ENCODE results near the gene SLC7A7.

SLC7A7 gene

DNA sequence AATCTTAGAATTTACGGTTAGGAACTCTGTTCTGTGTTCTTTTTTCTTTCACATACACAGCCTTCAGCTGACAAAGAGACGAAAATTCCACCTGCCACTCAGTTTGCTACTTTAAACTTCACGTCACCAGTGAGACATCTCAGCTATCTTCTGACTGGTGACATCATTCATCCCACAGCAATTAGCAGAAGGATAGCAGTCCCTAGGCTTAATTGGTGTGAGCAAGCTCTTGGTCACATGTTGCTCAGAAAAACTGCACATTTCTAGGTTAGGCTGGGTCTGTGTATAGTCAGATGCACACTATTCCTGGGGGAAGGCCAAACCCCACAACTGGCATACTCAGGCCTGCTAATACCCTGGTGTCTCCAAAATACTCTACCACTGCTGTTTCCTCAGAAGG lies 23.9 kb downstream of the SLC7A7 start:
- H3K4me1 ChIP-seq: no peaks in the 10 kb centered on the region
- no peak overlapping the region for H3K27ac ChIP-seq
- no peak for DNase-seq
- no peak overlapping the region for H3K4me3 ChIP-seq
- TF ChIP-seq, protein P1, sequence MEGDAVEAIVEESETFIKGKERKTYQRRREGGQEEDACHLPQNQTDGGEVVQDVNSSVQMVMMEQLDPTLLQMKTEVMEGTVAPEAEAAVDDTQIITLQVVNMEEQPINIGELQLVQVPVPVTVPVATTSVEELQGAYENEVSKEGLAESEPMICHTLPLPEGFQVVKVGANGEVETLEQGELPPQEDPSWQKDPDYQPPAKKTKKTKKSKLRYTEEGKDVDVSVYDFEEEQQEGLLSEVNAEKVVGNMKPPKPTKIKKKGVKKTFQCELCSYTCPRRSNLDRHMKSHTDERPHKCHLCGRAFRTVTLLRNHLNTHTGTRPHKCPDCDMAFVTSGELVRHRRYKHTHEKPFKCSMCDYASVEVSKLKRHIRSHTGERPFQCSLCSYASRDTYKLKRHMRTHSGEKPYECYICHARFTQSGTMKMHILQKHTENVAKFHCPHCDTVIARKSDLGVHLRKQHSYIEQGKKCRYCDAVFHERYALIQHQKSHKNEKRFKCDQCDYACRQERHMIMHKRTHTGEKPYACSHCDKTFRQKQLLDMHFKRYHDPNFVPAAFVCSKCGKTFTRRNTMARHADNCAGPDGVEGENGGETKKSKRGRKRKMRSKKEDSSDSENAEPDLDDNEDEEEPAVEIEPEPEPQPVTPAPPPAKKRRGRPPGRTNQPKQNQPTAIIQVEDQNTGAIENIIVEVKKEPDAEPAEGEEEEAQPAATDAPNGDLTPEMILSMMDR (IDR thresholded peaks at IDR 0.05): no peak
- no peaks in the 10 kb centered on the region for H3K27me3 ChIP-seq
- H3K36me3 ChIP-seq: no peaks in the 10 kb centered on the region
- no peaks in the 10 kb centered on the region for H3K9me3 ChIP-seq
- intact Hi-C loops (cut with DNase I; ENCODE audit: low total_unique reads): no loop called here

DNA sequence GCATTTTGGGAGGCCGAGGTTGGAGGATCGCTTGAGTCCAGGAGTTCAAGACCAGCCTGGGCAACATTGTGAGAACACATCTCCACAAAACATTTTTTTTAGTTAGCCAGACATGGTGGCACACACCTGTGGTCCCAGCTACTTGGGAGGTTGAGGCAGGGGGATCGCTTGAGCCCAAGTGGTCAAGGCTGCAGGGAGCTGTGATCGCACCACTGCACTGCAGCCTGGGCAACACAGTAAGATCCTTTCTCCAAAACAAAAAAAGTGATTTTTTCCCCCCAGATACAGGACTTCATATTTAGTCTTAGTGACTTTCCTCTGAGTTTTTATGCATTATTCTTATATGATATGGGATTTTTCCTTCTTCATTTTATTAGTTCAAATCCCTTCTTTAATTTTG lies 28.6 kb downstream of the SLC7A7 start:
- H3K4me1 ChIP-seq: no peaks in the 10 kb centered on the region
- H3K9me3 ChIP-seq: no peaks in the 10 kb centered on the region
- DNase-seq: no peak
- intact Hi-C loops (cut with DNase I; ENCODE audit: low total_unique reads): no loop called here
- H3K27ac ChIP-seq: no peak overlapping the region
- H3K36me3 ChIP-seq: no peaks in the 10 kb centered on the region
- H3K4me3 ChIP-seq: no peak overlapping the region
- no peaks in the 10 kb centered on the region for H3K27me3 ChIP-seq
- TF ChIP-seq, protein P1 (IDR thresholded peaks at IDR 0.05): no peak

DNA sequence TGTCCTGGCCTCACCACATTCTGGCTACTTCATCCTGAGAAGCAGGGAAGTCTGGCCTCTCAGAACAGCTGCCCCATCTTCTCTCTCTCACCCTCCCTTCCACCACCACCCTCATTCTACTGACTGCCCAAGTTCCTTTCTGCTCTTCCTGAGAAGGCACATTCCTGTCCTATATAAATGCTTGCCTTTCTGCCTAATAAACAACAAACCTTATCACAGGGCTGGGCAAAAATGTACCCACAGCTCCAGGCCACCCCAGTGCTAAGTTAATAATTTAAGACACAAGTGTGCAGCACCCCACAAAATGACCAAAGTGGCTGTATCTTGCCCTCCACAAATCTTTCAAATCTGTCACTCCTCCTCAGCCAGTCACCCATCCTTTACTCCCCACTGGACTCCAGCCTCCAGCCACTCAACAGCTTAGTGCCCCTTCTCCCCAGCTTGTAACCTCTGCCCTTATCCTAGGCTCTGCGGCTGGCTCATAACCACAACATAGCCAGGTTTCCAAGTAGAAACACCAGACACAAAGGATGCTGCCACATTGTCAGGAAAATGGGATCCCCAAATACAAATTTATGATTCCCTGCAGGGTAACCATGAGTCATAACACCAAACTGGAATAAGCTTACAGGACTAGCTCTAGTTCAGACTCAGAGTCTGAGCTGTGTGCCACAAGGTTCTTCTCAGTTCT lies 33.8 kb downstream of the SLC7A7 start:
- Histone ChIP-seq H3K4me3 (no peak overlapping the region), H3K9me3 (no peaks in the 10 kb centered on the region), H3K27ac (no peak overlapping the region), H3K36me3 (no peaks in the 10 kb centered on the region), H3K27me3 (no peaks in the 10 kb centered on the region), H3K4me1 (no peaks in the 10 kb centered on the region)
- TF ChIP-seq, protein P1 (IDR thresholded peaks at IDR 0.05): no peak
- no peak for DNase-seq
- intact Hi-C loops (cut with DNase I; ENCODE audit: low total_unique reads): no loop called here

DNA sequence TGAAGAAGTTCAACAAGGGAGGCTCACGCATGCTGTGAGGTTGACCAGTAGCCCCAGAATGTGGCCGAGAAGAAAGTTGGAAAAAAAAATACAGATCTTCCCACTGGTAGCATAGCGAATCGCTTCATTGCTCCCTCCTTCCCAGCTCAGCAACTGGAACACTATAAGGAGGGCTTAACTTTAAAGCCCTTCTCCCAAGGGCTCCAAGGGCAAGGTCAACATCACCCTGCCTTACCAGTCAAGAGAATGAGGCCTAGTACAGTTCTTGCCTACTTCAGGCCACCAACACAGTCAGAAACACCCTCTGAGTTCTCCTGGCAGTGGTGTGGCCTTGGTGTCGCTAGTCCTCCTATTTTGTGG lies 34.3 kb downstream of the SLC7A7 start:
- Histone ChIP-seq H3K27ac (no peak overlapping the region), H3K9me3 (no peaks in the 10 kb centered on the region), H3K4me1 (no peaks in the 10 kb centered on the region), H3K36me3 (no peaks in the 10 kb centered on the region), H3K27me3 (no peaks in the 10 kb centered on the region), H3K4me3 (no peak overlapping the region)
- intact Hi-C loops (cut with DNase I; ENCODE audit: low total_unique reads): no loop called here
- no peak for DNase-seq
- TF ChIP-seq, protein P1 (IDR thresholded peaks at IDR 0.05): no peak

DNA sequence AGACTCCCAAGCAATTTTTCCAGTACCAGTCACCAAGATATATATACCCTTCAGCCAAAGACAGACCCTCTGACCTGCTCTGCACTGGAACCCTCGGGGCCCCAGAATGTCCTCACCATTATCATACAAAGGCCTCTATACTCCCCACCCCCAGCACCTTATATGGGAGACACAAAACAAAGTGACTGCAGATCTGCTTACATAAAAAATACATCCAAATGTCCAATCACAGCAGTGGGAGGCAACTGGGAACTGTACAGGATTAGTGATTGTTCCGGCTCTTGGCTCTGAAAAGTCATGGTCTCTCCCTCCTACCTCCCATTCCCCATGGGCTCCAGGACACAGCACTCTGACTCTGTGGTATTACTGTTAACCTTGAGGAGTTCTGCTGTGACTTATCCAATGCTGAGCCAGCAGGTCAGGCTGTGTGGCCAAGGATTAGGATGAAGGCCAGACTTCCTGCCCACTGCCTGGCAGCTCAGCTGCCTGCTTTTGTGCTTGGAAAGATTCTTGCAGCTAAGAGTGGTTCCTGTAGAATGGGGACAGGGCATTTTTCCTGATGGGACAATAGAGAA lies 35.0 kb downstream of the SLC7A7 start:
- no peak overlapping the region for H3K4me3 ChIP-seq
- H3K4me1 ChIP-seq: no peaks in the 10 kb centered on the region
- H3K9me3 ChIP-seq: no peaks in the 10 kb centered on the region
- DNase-seq: no peak
- TF ChIP-seq, protein P1 (IDR thresholded peaks at IDR 0.05): no peak
- H3K27me3 ChIP-seq: no peaks in the 10 kb centered on the region
- H3K27ac ChIP-seq: no peak overlapping the region
- intact Hi-C loops (cut with DNase I; ENCODE audit: low total_unique reads): no loop called here
- peaks cover 0 to 4% (median 0%) of the 10 kb centered on the region in 3 donors for H3K36me3 ChIP-seq
